Stomach (tissue), 4 donors: ENCODE measurements around the gene MAGI1.

Experiments used
- EP300 ChIP-seq: sonication (generic); formaldehyde crosslinking; IDR thresholded peaks from one replicate; pipeline ENCODE4 v1.6.1; 2017; ENCODE audit warnings: antibody characterized with exemption
- POLR2A ChIP-seq, 4 donors: fragments of 450-650 bp; IDR thresholded peaks; one replicate each; pipeline ENCODE4 v1.6.1; 2016; ENCODE audit warnings: antibody characterized with exemption in 4 of 4, control low read depth in 2 of 4, mild to moderate bottlenecking in 1 of 4, moderate library complexity in 1 of 4
- POLR2AphosphoS5 ChIP-seq, 3 donors: sonication (generic); formaldehyde crosslinking; IDR thresholded peaks; one replicate each; pipeline ENCODE4 v1.6.1; 2016; ENCODE audit warnings: antibody characterized with exemption in 3 of 3
- TF ChIP-seq, protein P1 (sequence below), 7 experiments: fragments of 450-650 bp in 4 of 7; fragments of 200-600 bp in 3 of 7; sonication (generic) in 3 of 7; IDR thresholded peaks; one replicate each; pipeline ENCODE4 v1.5.1; 2016 to 2019; ENCODE audit warnings: antibody characterized with exemption in 7 of 7, control low read depth in 2 of 7, mild to moderate bottlenecking in 1 of 7

GRCh38 chr3:65915477-65915876, 123.2 kb downstream of the MAGI1 start:
- TF ChIP-seq POLR2A (IDR thresholded peaks at IDR 0.05), result no peak
- TF ChIP-seq, protein P1, sequence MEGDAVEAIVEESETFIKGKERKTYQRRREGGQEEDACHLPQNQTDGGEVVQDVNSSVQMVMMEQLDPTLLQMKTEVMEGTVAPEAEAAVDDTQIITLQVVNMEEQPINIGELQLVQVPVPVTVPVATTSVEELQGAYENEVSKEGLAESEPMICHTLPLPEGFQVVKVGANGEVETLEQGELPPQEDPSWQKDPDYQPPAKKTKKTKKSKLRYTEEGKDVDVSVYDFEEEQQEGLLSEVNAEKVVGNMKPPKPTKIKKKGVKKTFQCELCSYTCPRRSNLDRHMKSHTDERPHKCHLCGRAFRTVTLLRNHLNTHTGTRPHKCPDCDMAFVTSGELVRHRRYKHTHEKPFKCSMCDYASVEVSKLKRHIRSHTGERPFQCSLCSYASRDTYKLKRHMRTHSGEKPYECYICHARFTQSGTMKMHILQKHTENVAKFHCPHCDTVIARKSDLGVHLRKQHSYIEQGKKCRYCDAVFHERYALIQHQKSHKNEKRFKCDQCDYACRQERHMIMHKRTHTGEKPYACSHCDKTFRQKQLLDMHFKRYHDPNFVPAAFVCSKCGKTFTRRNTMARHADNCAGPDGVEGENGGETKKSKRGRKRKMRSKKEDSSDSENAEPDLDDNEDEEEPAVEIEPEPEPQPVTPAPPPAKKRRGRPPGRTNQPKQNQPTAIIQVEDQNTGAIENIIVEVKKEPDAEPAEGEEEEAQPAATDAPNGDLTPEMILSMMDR (IDR thresholded peaks at IDR 0.05), result no peak
- TF ChIP-seq POLR2AphosphoS5 (IDR thresholded peaks at IDR 0.05), result no peak
- TF ChIP-seq EP300, result no peak
